Kidney (tissue), 14 donors: ENCODE results near the gene SMIM23. TPM values are rescaled to one million over a fixed set of nuclear protein-coding genes. Genes with fewer than 3 reads are reported as not detected.

Source experiments
- DNase-seq, 5 donors: peaks; one replicate each; pipeline ENCODE4 v3.0.0-alpha.2; 2013 to 2020
- FAIRE-seq: peaks from 2 replicates; lab custom pipeline; 2012; peaks lifted over from hg19 to GRCh38; lab: Jason Lieb, UNC
- H3K27ac ChIP-seq, 2 donors: one replicate each; pipeline ENCODE4 v1.7.0; 2013; ENCODE audit warnings: low read depth in 2 of 2, low read length in 2 of 2, inconsistent platforms in 1 of 2
- H3K27me3 ChIP-seq: one replicate; pipeline ENCODE4 v1.7.1; 2013; ENCODE audit warnings: low read length, inconsistent platforms; ENCODE audit not compliant: control insufficient read depth, insufficient read depth
- H3K36me3 ChIP-seq, 3 donors: one replicate each; pipeline versions ENCODE4 v1.7.0 to v1.7.1; 2013; ENCODE audit warnings: low read length in 3 of 3, control low read depth in 1 of 3, inconsistent platforms in 1 of 3; ENCODE audit not compliant: insufficient read depth in 3 of 3, control insufficient read depth in 2 of 3
- H3K4me1 ChIP-seq, 3 donors: one replicate each; pipeline versions ENCODE4 v1.7.0 to v1.7.1; 2013; ENCODE audit warnings: low read length in 3 of 3, inconsistent platforms in 1 of 3, low read depth in 1 of 3; ENCODE audit not compliant: control insufficient read depth in 2 of 3, insufficient read depth in 2 of 3
- H3K4me3 ChIP-seq, 3 donors: one replicate each; pipeline versions ENCODE4 v1.7.0 to v1.8.1; 2013; ENCODE audit warnings: low read length in 3 of 3, control low read depth in 1 of 3, inconsistent platforms in 1 of 3
- H3K9ac ChIP-seq, 3 donors: one replicate each; pipeline versions ENCODE4 v1.7.0 to v1.7.1; 2013; ENCODE audit warnings: low read length in 3 of 3, control low read depth in 1 of 3, inconsistent platforms in 1 of 3
- H3K9me3 ChIP-seq, 3 donors: one replicate each; pipeline versions ENCODE4 v1.7.0 to v1.7.1; 2013; ENCODE audit warnings: low read length in 3 of 3, control low read depth in 1 of 3, inconsistent platforms in 1 of 3; ENCODE audit not compliant: control insufficient read depth in 2 of 3, insufficient read depth in 1 of 3
- intact Hi-C: fragments of 100-400 bp; cut with DNase I; formaldehyde crosslinking; loops from one replicate; pipeline ENCODE4 v1.11.1; 2022
- polyA plus RNA-seq: library from polyadenylated mRNA; stranded (reverse); fragments of 350-450 nt; fragmentation: Illumina TruSeq; extraction: RNeasy Lipid Tissue Mini Kit (QIAGEN cat#74804); gene quantifications from one replicate; pipeline ENCODE4 v1.2.3, GENCODE V29; 2014; ENCODE audit warnings: low read depth, low replicate concordance; ENCODE audit not compliant: insufficient read depth
- total RNA-seq: library from RNA; stranded (reverse); fragmentation: NEBNext Ultra II Directional; extraction: Animal tissue kit (Norgen Biotek cat#: 25700); gene quantifications from one replicate; pipeline ENCODE4 v1.2.1, GENCODE V29; 2021
- TF ChIP-seq, protein P1 (sequence below): IDR thresholded peaks from 3 replicates; pipeline ENCODE4 v1.5.1; 2012; ENCODE audit warnings: mild to moderate bottlenecking, moderate library complexity, borderline replicate concordance; ENCODE audit not compliant: insufficient read depth; ENCODE audit errors: extremely low read depth
- donor health status: control.
- donor health status: control.
- donor health status: control.
- donor health status: control.
- donor health status: control.
- donor health status: DM: yes; HTN: yes; CAD: no.
- donor health status: Normal renal cell carcinoma (clear cell type).

SMIM23 gene
- total and polyA plus RNA-seq, 2 donors from 2014 or later = not detected

DNA sequence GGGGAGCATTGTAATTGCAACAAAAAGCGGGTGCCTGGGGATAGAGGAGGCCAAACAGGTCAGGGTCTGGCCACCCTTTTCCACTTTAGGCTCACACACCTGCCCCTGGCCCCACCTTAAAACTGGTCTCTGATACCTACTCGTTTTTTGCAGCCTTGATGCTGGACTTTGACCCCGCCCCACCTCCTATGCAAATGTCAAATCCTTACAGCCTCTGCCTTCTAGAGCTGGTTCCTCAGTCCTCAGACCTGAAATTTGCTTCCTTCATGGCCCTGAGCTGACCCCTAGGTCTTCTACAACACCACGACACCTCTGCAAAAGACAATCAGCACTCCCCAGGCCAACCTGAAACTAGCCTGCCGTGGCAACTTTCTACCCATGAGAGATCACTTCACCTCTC is 37.7 kb downstream of the SMIM23 start:
- TF ChIP-seq, protein P1, sequence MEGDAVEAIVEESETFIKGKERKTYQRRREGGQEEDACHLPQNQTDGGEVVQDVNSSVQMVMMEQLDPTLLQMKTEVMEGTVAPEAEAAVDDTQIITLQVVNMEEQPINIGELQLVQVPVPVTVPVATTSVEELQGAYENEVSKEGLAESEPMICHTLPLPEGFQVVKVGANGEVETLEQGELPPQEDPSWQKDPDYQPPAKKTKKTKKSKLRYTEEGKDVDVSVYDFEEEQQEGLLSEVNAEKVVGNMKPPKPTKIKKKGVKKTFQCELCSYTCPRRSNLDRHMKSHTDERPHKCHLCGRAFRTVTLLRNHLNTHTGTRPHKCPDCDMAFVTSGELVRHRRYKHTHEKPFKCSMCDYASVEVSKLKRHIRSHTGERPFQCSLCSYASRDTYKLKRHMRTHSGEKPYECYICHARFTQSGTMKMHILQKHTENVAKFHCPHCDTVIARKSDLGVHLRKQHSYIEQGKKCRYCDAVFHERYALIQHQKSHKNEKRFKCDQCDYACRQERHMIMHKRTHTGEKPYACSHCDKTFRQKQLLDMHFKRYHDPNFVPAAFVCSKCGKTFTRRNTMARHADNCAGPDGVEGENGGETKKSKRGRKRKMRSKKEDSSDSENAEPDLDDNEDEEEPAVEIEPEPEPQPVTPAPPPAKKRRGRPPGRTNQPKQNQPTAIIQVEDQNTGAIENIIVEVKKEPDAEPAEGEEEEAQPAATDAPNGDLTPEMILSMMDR = no peak
- no peak overlapping the region for H3K27ac ChIP-seq
- H3K36me3 ChIP-seq = no peaks in the 10 kb centered on the region
- no peak for FAIRE-seq
- no peaks in the 10 kb centered on the region for H3K4me1 ChIP-seq
- no peak overlapping the region for H3K9ac ChIP-seq
- peaks cover 0 to 3% (median 0%) of the 10 kb centered on the region in 3 donors for H3K9me3 ChIP-seq
- no peaks in the 10 kb centered on the region for H3K27me3 ChIP-seq
- no peak for DNase-seq
- H3K4me3 ChIP-seq = no peak overlapping the region
- intact Hi-C loops = no loop called here

DNA sequence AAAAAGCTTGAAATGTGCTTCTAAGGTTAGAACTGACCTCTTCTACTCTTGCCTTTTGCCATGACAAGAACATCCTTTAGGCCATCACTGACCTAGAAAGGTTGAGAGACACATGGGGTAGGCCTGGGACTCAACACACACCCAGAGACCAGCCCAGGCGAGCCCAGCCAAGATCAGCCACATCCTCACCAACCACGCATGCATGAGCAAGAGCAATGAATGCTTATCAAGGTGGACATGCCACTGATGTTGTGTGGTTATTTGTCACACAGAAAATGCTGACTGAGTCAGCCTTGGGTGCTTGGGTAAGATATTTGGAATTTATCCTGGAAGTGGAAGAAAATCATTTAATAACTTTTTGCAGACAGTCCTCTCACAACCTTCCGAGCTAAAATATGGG is 39.4 kb downstream of the SMIM23 start:
- H3K4me3 ChIP-seq = no peak overlapping the region
- no peaks in the 10 kb centered on the region for H3K27me3 ChIP-seq
- H3K36me3 ChIP-seq = no peaks in the 10 kb centered on the region
- no peak overlapping the region for H3K9ac ChIP-seq
- DNase-seq = no peak
- no peaks in the 10 kb centered on the region for H3K4me1 ChIP-seq
- TF ChIP-seq, protein P1 = no peak
- FAIRE-seq = no peak
- intact Hi-C loops = no loop called here
- H3K27ac ChIP-seq = no peak overlapping the region
- peaks cover 0 to 3% (median 0%) of the 10 kb centered on the region in 3 donors for H3K9me3 ChIP-seq

DNA sequence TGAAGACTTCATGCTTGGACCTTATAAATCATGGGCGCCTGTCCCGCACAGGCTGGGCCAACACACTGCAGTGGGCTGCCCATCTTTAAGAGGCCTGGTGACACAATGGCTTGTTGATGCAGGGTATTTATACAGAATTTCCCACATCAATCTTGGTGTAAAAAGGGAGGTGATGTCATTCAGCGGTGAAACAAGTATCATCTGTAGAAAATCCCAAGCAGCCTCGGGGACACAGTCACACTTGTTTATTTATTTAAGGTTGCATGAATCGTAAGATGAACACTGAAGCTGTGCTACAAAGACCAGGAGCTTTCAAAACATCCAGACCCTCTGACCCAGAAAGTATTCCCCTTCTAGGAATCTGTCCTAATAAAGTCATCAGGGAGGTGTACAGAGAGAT is 40.5 kb downstream of the SMIM23 start:
- H3K4me1 ChIP-seq = no peaks in the 10 kb centered on the region
- DNase-seq (peak in 3 of 5 donors; percentile 50 to 67 (median 67)), FAIRE-seq (no peak)
- H3K27ac ChIP-seq = no peak overlapping the region
- no peak overlapping the region for H3K4me3 ChIP-seq
- H3K9ac ChIP-seq = no peak overlapping the region
- TF ChIP-seq, protein P1 = no peak
- H3K27me3 ChIP-seq = no peaks in the 10 kb centered on the region
- H3K9me3 ChIP-seq = peaks cover 0 to 3% (median 0%) of the 10 kb centered on the region in 3 donors
- intact Hi-C loops = no loop called here
- H3K36me3 ChIP-seq = no peaks in the 10 kb centered on the region

DNA sequence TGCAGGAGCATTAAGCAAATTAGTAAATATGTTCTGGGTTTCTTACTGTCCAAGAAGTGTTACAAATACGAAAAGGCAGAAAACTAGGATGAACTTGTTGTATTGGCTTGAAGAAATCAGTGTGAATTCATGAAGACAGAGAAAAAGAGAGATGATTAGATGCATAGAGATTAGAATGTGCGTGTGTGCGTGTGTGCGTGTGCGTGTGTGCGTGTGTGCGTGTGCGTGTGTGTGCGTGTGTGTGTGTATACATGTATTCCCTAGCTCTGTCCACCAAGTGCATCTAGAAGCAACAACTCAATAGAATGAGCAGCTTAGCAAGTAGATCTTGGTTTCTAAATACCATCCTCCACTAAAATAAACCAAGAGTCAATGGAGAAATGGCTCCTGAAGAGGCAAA is 41.5 kb downstream of the SMIM23 start:
- peaks cover 0 to 3% (median 0%) of the 10 kb centered on the region in 3 donors for H3K9me3 ChIP-seq
- H3K27me3 ChIP-seq = no peaks in the 10 kb centered on the region
- no peak for DNase-seq
- no peaks in the 10 kb centered on the region for H3K4me1 ChIP-seq
- TF ChIP-seq, protein P1 = no peak
- intact Hi-C loops = no loop called here
- no peak for FAIRE-seq
- no peaks in the 10 kb centered on the region for H3K36me3 ChIP-seq
- no peak overlapping the region for H3K27ac ChIP-seq
- H3K4me3 ChIP-seq = no peak overlapping the region
- H3K9ac ChIP-seq = no peak overlapping the region
